Measurements from ENCODE around the gene TAMALIN. TPM values are rescaled to one million over a fixed set of nuclear protein-coding genes. Genes with fewer than 3 reads are reported as not detected.

The TAMALIN gene
- polyA plus RNA-seq, 1 donor from 2014 or later, result 6.1 TPM

DNA sequence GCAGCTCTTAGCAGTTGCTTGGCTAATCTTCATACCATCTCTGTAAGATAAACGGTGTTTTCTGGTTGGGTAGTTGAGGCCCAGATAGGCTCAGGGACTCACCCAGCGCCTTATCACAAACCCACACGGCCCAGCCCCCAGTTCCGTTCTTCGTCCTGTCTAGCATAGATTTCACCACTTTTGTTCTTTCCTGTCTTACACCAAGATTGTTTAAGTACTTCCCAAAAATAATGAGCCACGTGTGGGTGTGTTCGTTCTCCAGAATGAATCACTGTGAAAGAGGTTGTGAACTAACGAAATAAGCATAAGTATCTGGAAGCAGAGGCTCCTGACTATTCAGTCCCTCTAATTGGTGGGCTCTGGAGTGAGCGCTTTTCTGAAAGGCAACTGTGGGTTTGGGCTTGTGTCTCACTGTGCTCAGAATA is 33.9 kb upstream of the TAMALIN start:
- Histone ChIP-seq H3K9me2 (ENCODE audit: insufficient read depth, low read length) (no peaks in the 10 kb centered on the region), H3F3A (ENCODE audit: insufficient read depth, low read length, poor library complexity, severe bottlenecking) (no peaks in the 10 kb centered on the region), H3K27me3 (ENCODE audit: insufficient read depth, low read depth, low read length) (no peaks in the 10 kb centered on the region), H3K4me2 (ENCODE audit: low read length) (no peak overlapping the region), H3K36me3 (ENCODE audit: insufficient read depth, low read length) (peaks cover 6% of the 10 kb centered on the region), H3K9ac (ENCODE audit: low read length) (no peak overlapping the region), H4K20me1 (ENCODE audit: insufficient read depth) (peaks cover 41% of the 10 kb centered on the region), H3K9me3 (ENCODE audit: low read length) (no peaks in the 10 kb centered on the region), H3K4me3 (ENCODE audit: low read length) (no peak overlapping the region), H2AFZ (ENCODE audit: low read depth, low read length) (no peak overlapping the region), H3K27ac (ENCODE audit: low read length) (no peak overlapping the region), H3K79me2 (replicated peaks; ENCODE audit: insufficient read depth, low read length) (peaks cover 42% of the 10 kb centered on the region)
- TF ChIP-seq EP300 (conservative IDR thresholded peaks at IDR 0.05; ENCODE audit: poor library complexity, severe bottlenecking), result no peak
- TF ChIP-seq, protein P1, sequence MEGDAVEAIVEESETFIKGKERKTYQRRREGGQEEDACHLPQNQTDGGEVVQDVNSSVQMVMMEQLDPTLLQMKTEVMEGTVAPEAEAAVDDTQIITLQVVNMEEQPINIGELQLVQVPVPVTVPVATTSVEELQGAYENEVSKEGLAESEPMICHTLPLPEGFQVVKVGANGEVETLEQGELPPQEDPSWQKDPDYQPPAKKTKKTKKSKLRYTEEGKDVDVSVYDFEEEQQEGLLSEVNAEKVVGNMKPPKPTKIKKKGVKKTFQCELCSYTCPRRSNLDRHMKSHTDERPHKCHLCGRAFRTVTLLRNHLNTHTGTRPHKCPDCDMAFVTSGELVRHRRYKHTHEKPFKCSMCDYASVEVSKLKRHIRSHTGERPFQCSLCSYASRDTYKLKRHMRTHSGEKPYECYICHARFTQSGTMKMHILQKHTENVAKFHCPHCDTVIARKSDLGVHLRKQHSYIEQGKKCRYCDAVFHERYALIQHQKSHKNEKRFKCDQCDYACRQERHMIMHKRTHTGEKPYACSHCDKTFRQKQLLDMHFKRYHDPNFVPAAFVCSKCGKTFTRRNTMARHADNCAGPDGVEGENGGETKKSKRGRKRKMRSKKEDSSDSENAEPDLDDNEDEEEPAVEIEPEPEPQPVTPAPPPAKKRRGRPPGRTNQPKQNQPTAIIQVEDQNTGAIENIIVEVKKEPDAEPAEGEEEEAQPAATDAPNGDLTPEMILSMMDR (IDR thresholded peaks at IDR 0.05; ENCODE audit: poor library complexity, severe bottlenecking), result no peak
- TF ChIP-seq RAD21 (conservative IDR thresholded peaks at IDR 0.05), result no peak
- TF ChIP-seq, protein P2, sequence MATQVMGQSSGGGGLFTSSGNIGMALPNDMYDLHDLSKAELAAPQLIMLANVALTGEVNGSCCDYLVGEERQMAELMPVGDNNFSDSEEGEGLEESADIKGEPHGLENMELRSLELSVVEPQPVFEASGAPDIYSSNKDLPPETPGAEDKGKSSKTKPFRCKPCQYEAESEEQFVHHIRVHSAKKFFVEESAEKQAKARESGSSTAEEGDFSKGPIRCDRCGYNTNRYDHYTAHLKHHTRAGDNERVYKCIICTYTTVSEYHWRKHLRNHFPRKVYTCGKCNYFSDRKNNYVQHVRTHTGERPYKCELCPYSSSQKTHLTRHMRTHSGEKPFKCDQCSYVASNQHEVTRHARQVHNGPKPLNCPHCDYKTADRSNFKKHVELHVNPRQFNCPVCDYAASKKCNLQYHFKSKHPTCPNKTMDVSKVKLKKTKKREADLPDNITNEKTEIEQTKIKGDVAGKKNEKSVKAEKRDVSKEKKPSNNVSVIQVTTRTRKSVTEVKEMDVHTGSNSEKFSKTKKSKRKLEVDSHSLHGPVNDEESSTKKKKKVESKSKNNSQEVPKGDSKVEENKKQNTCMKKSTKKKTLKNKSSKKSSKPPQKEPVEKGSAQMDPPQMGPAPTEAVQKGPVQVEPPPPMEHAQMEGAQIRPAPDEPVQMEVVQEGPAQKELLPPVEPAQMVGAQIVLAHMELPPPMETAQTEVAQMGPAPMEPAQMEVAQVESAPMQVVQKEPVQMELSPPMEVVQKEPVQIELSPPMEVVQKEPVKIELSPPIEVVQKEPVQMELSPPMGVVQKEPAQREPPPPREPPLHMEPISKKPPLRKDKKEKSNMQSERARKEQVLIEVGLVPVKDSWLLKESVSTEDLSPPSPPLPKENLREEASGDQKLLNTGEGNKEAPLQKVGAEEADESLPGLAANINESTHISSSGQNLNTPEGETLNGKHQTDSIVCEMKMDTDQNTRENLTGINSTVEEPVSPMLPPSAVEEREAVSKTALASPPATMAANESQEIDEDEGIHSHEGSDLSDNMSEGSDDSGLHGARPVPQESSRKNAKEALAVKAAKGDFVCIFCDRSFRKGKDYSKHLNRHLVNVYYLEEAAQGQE (IDR thresholded peaks at IDR 0.05; ENCODE audit: borderline replicate concordance), result no peak
- no peak for TF ChIP-seq SMC3 (conservative IDR thresholded peaks at IDR 0.05; ENCODE audit: poor library complexity)

DNA sequence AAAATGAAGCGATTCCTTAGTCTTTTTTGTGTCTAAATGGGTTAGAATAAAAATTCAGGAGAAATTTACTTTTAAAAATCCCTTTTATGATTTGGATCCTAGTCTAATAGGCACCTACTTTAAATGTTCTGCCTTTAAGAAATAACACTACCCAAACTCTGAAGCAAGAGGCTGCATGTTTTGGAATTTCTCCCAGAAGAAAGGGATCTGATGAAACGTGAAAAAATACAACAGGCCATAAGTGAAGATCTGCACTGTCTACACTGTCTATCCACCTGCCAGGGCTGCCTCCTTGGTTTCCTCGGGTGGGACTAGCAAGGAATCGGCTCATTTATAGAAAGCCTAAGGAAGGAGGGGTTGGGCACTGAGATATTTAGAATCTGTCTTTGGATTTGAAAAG is 33.2 kb upstream of the TAMALIN start:
- Histone ChIP-seq H3K4me2 (ENCODE audit: low read length) (no peak overlapping the region), H3K27ac (ENCODE audit: low read length) (no peak overlapping the region)

More for the DNA sequence above, 33.2 kb upstream of the TAMALIN start:
- Histone ChIP-seq H2AFZ (ENCODE audit: low read depth, low read length) (no peak overlapping the region), H3F3A (ENCODE audit: insufficient read depth, low read length, poor library complexity, severe bottlenecking) (no peaks in the 10 kb centered on the region), H3K4me3 (ENCODE audit: low read length) (no peak overlapping the region), H3K9me2 (ENCODE audit: insufficient read depth, low read length) (no peaks in the 10 kb centered on the region), H3K79me2 (replicated peaks; ENCODE audit: insufficient read depth, low read length) (peaks cover 36% of the 10 kb centered on the region), H3K27me3 (ENCODE audit: insufficient read depth, low read depth, low read length) (no peaks in the 10 kb centered on the region), H3K36me3 (ENCODE audit: insufficient read depth, low read length) (peaks cover 6% of the 10 kb centered on the region), H3K9ac (ENCODE audit: low read length) (no peak overlapping the region), H4K20me1 (ENCODE audit: insufficient read depth) (peaks cover 41% of the 10 kb centered on the region), H3K9me3 (ENCODE audit: low read length) (no peaks in the 10 kb centered on the region)
- TF ChIP-seq EP300 (conservative IDR thresholded peaks at IDR 0.05; ENCODE audit: poor library complexity, severe bottlenecking) (no peak), SMC3 (conservative IDR thresholded peaks at IDR 0.05; ENCODE audit: poor library complexity) (no peak), MXI1 (conservative IDR thresholded peaks at IDR 0.05; ENCODE audit: poor library complexity, severe bottlenecking) (no peak), RAD21 (conservative IDR thresholded peaks at IDR 0.05) (no peak), EZH2 (IDR thresholded peaks at IDR 0.05; ENCODE audit: borderline replicate concordance, insufficient read depth, low read length, poor library complexity, severe bottlenecking) (no peak), POLR2AphosphoS5 (IDR thresholded peaks at IDR 0.05) (no peak)
- TF ChIP-seq, protein P2 (IDR thresholded peaks at IDR 0.05; ENCODE audit: borderline replicate concordance), result no peak

All from neural cell (in vitro differentiated cells).